B cell (primary cell): ENCODE results near the gene KLHDC7B. TPM values are rescaled to one million over a fixed set of nuclear protein-coding genes. Genes with fewer than 3 reads are reported as not detected.

Experiments
- ATAC-seq: fragments of 200-7000 bp; cut with Tn5 transposase; one replicate; pipeline ENCODE4 v1.10.0; 2021; ENCODE audit warnings: low read depth, mild to moderate bottlenecking, moderate number of reproducible peaks, moderate library complexity
- CTCF ChIA-PET: fragments of 350-600 bp; sonication (Branson Sonifier 250); formaldehyde crosslinking; loops from one replicate; lab custom pipeline; 2021; ENCODE audit warnings: antibody characterized with exemption, inconsistent platforms; lab: Charles Lee
- POLR2A ChIA-PET: fragments of 350-600 bp; sonication (Branson Sonifier 250); formaldehyde crosslinking; loops from one replicate; lab custom pipeline; 2021; ENCODE audit warnings: antibody characterized with exemption; lab: Charles Lee
- DNase-seq: peaks from one replicate; pipeline ENCODE4 v3.0.0; 2013
- H2AFZ ChIP-seq: 2 replicates; pipeline ENCODE4 v1.6.1; 2012; ENCODE audit warnings: mild to moderate bottlenecking, low read depth, low read length; ENCODE audit not compliant: insufficient read depth, poor library complexity, severe bottlenecking
- H3K27ac ChIP-seq, 2 donors: 1 replicate in 1 of 2; 2 replicates in 1 of 2; pipeline ENCODE4 v1.5.1; 2012 to 2013; ENCODE audit warnings: low read length in 2 of 2, mild to moderate bottlenecking in 2 of 2, moderate library complexity in 1 of 2
- H3K27me3 ChIP-seq, 4 experiments: fragments of 200-600 bp in 1 of 4; sonication (generic) in 1 of 4; replicated peaks in 1 of 4; 1 replicate in 2 of 4; 2 replicates in 2 of 4; pipeline versions ENCODE4 v1.6.1 to v1.7.0; 2013 to 2016; ENCODE audit warnings: low read length in 3 of 4, mild to moderate bottlenecking in 2 of 4, mixed read lengths in 1 of 4, moderate library complexity in 1 of 4; ENCODE audit not compliant: insufficient read depth in 4 of 4, control insufficient read depth in 3 of 4; ENCODE audit errors: control extremely low read depth in 1 of 4
- H3K36me3 ChIP-seq, 2 experiments: replicated peaks in 1 of 2; 1 replicate in 1 of 2; 2 replicates in 1 of 2; pipeline versions ENCODE4 v1.6.1 to v1.7.1; 2013; ENCODE audit warnings: low read length in 1 of 2; ENCODE audit not compliant: insufficient read depth in 2 of 2, control insufficient read depth in 1 of 2; ENCODE audit errors: control extremely low read depth in 1 of 2, extremely low read depth in 1 of 2
- H3K4me1 ChIP-seq, 2 donors: fragments of 200-600 bp in 1 of 2; sonication (generic) in 1 of 2; 1 replicate in 1 of 2; 2 replicates in 1 of 2; pipeline versions ENCODE4 v1.5.1 to v1.6.1; 2013 to 2017; ENCODE audit warnings: low read length in 2 of 2; ENCODE audit not compliant: control insufficient read depth in 2 of 2, insufficient read depth in 2 of 2
- H3K4me2 ChIP-seq: replicated peaks from 2 replicates; pipeline ENCODE3; 2012; ENCODE audit warnings: mild to moderate bottlenecking, low read depth, low read length; ENCODE audit not compliant: poor library complexity, severe bottlenecking
- H3K4me3 ChIP-seq, 5 experiments: fragments of 200-600 bp in 1 of 5; sonication (generic) in 1 of 5; 1 replicate in 3 of 5; 2 replicates in 2 of 5; pipeline versions ENCODE4 v1.5.1 to v1.7.0; 2011 to 2016; ENCODE audit warnings: low read length in 4 of 5, mild to moderate bottlenecking in 4 of 5, low read depth in 2 of 5, control low read depth in 1 of 5, moderate library complexity in 1 of 5; ENCODE audit not compliant: insufficient read depth in 1 of 5; ENCODE audit errors: control extremely low read depth in 1 of 5, extremely low read depth in 1 of 5
- H3K79me2 ChIP-seq: fragments of 200-600 bp; sonication (generic); one replicate; pipeline ENCODE4 v1.6.0; 2016; ENCODE audit warnings: low read length; ENCODE audit not compliant: control insufficient read depth, insufficient read depth
- H3K9ac ChIP-seq: fragments of 200-600 bp; sonication (generic); 2 replicates; pipeline ENCODE4 v1.6.1; 2017; ENCODE audit warnings: mild to moderate bottlenecking, low read length, moderate library complexity
- H3K9me3 ChIP-seq, 3 donors: one replicate each; pipeline versions ENCODE4 v1.6.1 to v1.7.1; 2013; ENCODE audit warnings: low read length in 2 of 3; ENCODE audit not compliant: control insufficient read depth in 2 of 3, insufficient read depth in 1 of 3; ENCODE audit errors: control extremely low read depth in 1 of 3
- H4K20me1 ChIP-seq: 2 replicates; pipeline ENCODE4 v1.6.0; 2012; ENCODE audit warnings: mild to moderate bottlenecking, low read length; ENCODE audit not compliant: insufficient read depth, control insufficient read depth, poor library complexity, severe bottlenecking
- H3K27ac Mint-ChIP-seq: one replicate; pipeline ENCODE4 v1.8.0; 2021; ENCODE audit warnings: mixed read lengths
- H3K27me3 Mint-ChIP-seq: one replicate; pipeline ENCODE4 v1.8.0; 2021; ENCODE audit warnings: mixed read lengths
- H3K4me1 Mint-ChIP-seq: one replicate; pipeline ENCODE4 v1.8.0; 2021; ENCODE audit warnings: mixed read lengths
- H3K4me3 Mint-ChIP-seq: one replicate; pipeline ENCODE4 v1.8.0; 2021; ENCODE audit warnings: mixed read lengths
- H3K9me3 Mint-ChIP-seq: one replicate; pipeline ENCODE4 v1.8.0; 2022; ENCODE audit warnings: mixed read lengths; ENCODE audit not compliant: insufficient read depth
- EZH2 ChIP-seq: IDR thresholded peaks from 2 replicates; pipeline ENCODE4 v1.6.1; 2012; ENCODE audit warnings: borderline replicate concordance, low read depth, mild to moderate bottlenecking, moderate library complexity, low read length; ENCODE audit not compliant: insufficient read depth, poor library complexity, severe bottlenecking
- WGBS: methylation state at CpG from one replicate; pipeline ENCODE4 v1.1.5; 2013; ENCODE audit warnings: missing lambda C conversion rate; ENCODE audit not compliant: insufficient coverage; 5-methylcytosine and 5-hydroxymethylcytosine counted together
- intact Hi-C: fragments of 100-400 bp; cut with micrococcal nuclease; formaldehyde crosslinking; loops from one replicate; pipeline ENCODE4 v1.10.0; 2022
- polyA plus RNA-seq: library from polyadenylated mRNA; depleted of rRNA; stranded (reverse); fragments of >200 nt; gene quantifications from 2 replicates; pipeline ENCODE4 v1.2.3, GENCODE V29; 2012
- total RNA-seq, 2 donors: library from RNA; stranded (reverse); fragments of 120-200 nt in 1 of 2; gene quantifications; 1 replicate in 1 of 2; 2 replicates in 1 of 2; pipeline versions ENCODE4 v1.2.3 to v1.2.4, GENCODE V29; 2013 to 2022
- TF ChIP-seq, protein P1 (sequence below): fragments of 200-600 bp; IDR thresholded peaks from one replicate; pipeline ENCODE4 v1.8.0; 2022; ENCODE audit warnings: antibody characterized with exemption, mild to moderate bottlenecking

The KLHDC7B gene
- total and polyA plus RNA-seq, 2 donors (not counting 1 experiment from before 2014, with no cell fraction given) = 1.8 to 6.2 TPM

DNA sequence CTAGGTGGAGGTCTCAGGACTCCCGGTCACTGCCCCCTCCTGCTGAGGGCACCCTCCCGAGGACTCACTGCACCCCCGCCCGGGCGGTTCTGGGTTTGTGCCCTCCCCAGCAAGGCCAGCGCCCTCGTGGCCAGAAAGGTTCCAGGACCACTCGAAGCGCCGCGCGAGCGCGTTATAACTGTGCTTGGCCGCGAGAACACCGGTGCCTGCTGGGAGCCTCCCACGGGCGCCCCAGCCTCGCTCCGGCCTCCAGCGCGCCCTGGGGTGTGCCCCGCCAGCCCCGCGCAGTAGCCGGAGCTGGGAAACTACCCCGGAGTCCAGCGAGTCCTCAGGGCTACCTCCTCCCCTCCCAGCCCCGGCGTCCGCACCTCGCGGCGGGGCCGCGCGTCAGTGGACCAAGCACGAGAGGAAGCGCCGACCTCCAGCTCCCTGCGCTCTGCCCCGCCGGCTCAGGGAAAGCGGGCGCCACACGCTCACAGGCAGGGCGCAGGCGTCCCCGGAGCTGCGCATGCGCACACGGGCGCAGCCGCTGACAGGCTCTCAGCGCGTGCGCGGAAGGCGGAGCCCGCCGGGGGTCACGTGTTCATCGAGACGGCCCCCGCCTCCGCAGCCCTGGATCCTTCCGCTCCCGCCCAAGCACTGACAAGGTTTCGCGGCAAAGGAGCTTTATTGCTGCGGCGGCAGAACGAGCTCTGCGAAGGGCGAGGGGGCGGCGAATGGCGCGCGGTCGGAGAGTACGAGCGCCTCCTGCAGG lies 20.4 kb upstream of the KLHDC7B start, which contains the start of gene SCO2:
TSS of gene SCO2 (minus strand) at position 495 of the 754 bp plus-strand sequence. CDS start 1,187 bp downstream, outside the sequence.
- H4K20me1 ChIP-seq = peaks cover 27% of the 10 kb centered on the region
- ATAC-seq (peak; percentile 54), DNase-seq (peak; percentile 98)
- peak within 1 kb of the TSS; percentile 78 for H2AFZ ChIP-seq
- peaks cover 16 to 50% of the 10 kb centered on the region in 2 donors for H3K4me1 ChIP-seq
- H3K9ac ChIP-seq = peak within 1 kb of the TSS; percentile 89
- peaks cover 45% of the 10 kb centered on the region for H3K79me2 ChIP-seq
- peaks cover 0 to 31% of the 10 kb centered on the region in 2 experiments for H3K36me3 ChIP-seq
- H3K4me1 Mint-ChIP-seq = peaks cover 34% of the 10 kb centered on the region
- no peaks in the 10 kb centered on the region for H3K9me3 Mint-ChIP-seq
- ChIA-PET POLR2A (interaction anchor here (0.6 to 5.4 kb wide), 20 partner anchors 9 to 335 kb away, joined by 3 to 104 read pairs (median 8); partner anchors contain the start of genes CHKB, DENND6B, HDAC10 and KLHDC7B), CTCF (interaction anchor here (0.6 to 5.5 kb wide), 46 partner anchors 10 to 334 kb away, joined by 3 to 81 read pairs (median 5); partner anchors contain the start of genes ADM2, ARSA, CHKB and HDAC10)
- peak within 1 kb of the TSS; percentile 90 for H3K4me3 Mint-ChIP-seq
- under 1% methylated on average over 84 of the region's 84 CpGs for WGBS
- peak within 1 kb of the TSS; percentile 4 to 82 (median 69) for H3K4me3 ChIP-seq
- no peaks in the 10 kb centered on the region for H3K27me3 Mint-ChIP-seq
- no peaks in the 10 kb centered on the region for H3K27me3 ChIP-seq
- peak within 1 kb of the TSS; percentile 98 for H3K4me2 ChIP-seq
- intact Hi-C loops = loop anchor here (1.0 to 5.0 kb wide), 5 partner anchors 17 to 280 kb away; partner anchors contain the start of genes CHKB, NCAPH2 and TUBGCP6
- H3K27ac ChIP-seq = peak within 1 kb of the TSS; percentile 83 to 90
- peaks cover 0 to 8% (median 0%) of the 10 kb centered on the region in 3 donors for H3K9me3 ChIP-seq
- H3K27ac Mint-ChIP-seq = peak within 1 kb of the TSS; percentile 91
- TF ChIP-seq, protein P1, sequence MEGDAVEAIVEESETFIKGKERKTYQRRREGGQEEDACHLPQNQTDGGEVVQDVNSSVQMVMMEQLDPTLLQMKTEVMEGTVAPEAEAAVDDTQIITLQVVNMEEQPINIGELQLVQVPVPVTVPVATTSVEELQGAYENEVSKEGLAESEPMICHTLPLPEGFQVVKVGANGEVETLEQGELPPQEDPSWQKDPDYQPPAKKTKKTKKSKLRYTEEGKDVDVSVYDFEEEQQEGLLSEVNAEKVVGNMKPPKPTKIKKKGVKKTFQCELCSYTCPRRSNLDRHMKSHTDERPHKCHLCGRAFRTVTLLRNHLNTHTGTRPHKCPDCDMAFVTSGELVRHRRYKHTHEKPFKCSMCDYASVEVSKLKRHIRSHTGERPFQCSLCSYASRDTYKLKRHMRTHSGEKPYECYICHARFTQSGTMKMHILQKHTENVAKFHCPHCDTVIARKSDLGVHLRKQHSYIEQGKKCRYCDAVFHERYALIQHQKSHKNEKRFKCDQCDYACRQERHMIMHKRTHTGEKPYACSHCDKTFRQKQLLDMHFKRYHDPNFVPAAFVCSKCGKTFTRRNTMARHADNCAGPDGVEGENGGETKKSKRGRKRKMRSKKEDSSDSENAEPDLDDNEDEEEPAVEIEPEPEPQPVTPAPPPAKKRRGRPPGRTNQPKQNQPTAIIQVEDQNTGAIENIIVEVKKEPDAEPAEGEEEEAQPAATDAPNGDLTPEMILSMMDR = no peak
- TF ChIP-seq EZH2 = no peak
